Astrocyte (in vitro differentiated cells and primary cell): ENCODE measurements around the gene TET2. TPM values are rescaled to one million over a fixed set of nuclear protein-coding genes. Genes with fewer than 3 reads are reported as not detected.
A peak's percentile ranks its signal among the peaks of the same experiment; 100 is the strongest.

Source experiments
- DNase-seq: peaks from one replicate; pipeline ENCODE4 v3.0.0-alpha.2; 2010; ENCODE audit warnings: low read depth
- FAIRE-seq: peaks from 2 replicates; lab custom pipeline; 2011; peaks lifted over from hg19 to GRCh38; lab: Jason Lieb, UNC
- H2AFZ ChIP-seq: 2 replicates; pipeline ENCODE4 v1.6.0; 2012; ENCODE audit warnings: low read depth, low read length, inconsistent platforms
- H3K27ac ChIP-seq: 2 replicates; pipeline ENCODE4 v1.5.1; 2011; ENCODE audit warnings: low read depth, low read length, inconsistent platforms
- H3K27me3 ChIP-seq: 2 replicates; pipeline ENCODE4 v1.6.0; 2011; ENCODE audit warnings: low read length, inconsistent platforms; ENCODE audit not compliant: insufficient read depth
- H3K36me3 ChIP-seq: 2 replicates; pipeline ENCODE4 v1.5.1; 2011; ENCODE audit warnings: low read length, inconsistent platforms; ENCODE audit not compliant: insufficient read depth
- H3K4me1 ChIP-seq: 2 replicates; pipeline ENCODE4 v1.5.1; 2011; ENCODE audit warnings: low read length, inconsistent platforms; ENCODE audit not compliant: insufficient read depth
- H3K4me2 ChIP-seq: 2 replicates; pipeline ENCODE4 v1.6.0; 2012; ENCODE audit warnings: low read length, inconsistent platforms
- H3K4me3 ChIP-seq: 2 replicates; pipeline ENCODE4 v1.5.1; 2011; ENCODE audit warnings: low read depth, mild to moderate bottlenecking, low read length, inconsistent platforms; ENCODE audit not compliant: insufficient read depth
- H3K79me2 ChIP-seq: 2 replicates; pipeline ENCODE4 v1.6.0; 2012; ENCODE audit warnings: mild to moderate bottlenecking, low read length, inconsistent platforms; ENCODE audit not compliant: insufficient read depth
- H3K9ac ChIP-seq: 2 replicates; pipeline ENCODE4 v1.6.0; 2012; ENCODE audit warnings: mild to moderate bottlenecking, low read length, inconsistent platforms
- H3K9me3 ChIP-seq: 2 replicates; pipeline ENCODE4 v1.5.1; 2012; ENCODE audit warnings: low read depth, mild to moderate bottlenecking, low read length, inconsistent platforms; ENCODE audit not compliant: insufficient read depth
- H4K20me1 ChIP-seq: 2 replicates; pipeline ENCODE4 v1.6.0; 2012; ENCODE audit warnings: low read length, inconsistent platforms; ENCODE audit not compliant: insufficient read depth
- H3K27ac Mint-ChIP-seq: one replicate; pipeline ENCODE4 v1.8.0; 2021; ENCODE audit warnings: mild to moderate bottlenecking, mixed read lengths; ENCODE audit not compliant: unreplicated experiment
- H3K27me3 Mint-ChIP-seq: one replicate; pipeline ENCODE4 v1.8.0; 2021; ENCODE audit warnings: low read depth, mixed read lengths; ENCODE audit not compliant: unreplicated experiment
- H3K36me3 Mint-ChIP-seq: one replicate; pipeline ENCODE4 v1.8.0; 2021; ENCODE audit warnings: low read depth, mixed read lengths; ENCODE audit not compliant: unreplicated experiment
- H3K4me1 Mint-ChIP-seq: one replicate; pipeline ENCODE4 v1.8.0; 2021; ENCODE audit warnings: low read depth, mixed read lengths; ENCODE audit not compliant: unreplicated experiment
- H3K4me3 Mint-ChIP-seq: one replicate; pipeline ENCODE4 v1.8.0; 2021; ENCODE audit warnings: mild to moderate bottlenecking, moderate library complexity, mixed read lengths; ENCODE audit not compliant: unreplicated experiment
- H3K9me3 Mint-ChIP-seq: one replicate; pipeline ENCODE4 v1.8.0; 2021; ENCODE audit warnings: mild to moderate bottlenecking, mixed read lengths; ENCODE audit not compliant: unreplicated experiment
- EZH2 ChIP-seq: IDR thresholded peaks from 2 replicates; pipeline ENCODE4 v1.6.1; 2012; ENCODE audit warnings: mild to moderate bottlenecking, low read length, inconsistent platforms; ENCODE audit not compliant: insufficient read depth
- total RNA-seq: library from RNA; stranded (reverse); gene quantifications from 2 replicates; pipeline ENCODE4 v1.2.1, GENCODE V29; 2021
- TF ChIP-seq, protein P1 (sequence below): IDR thresholded peaks from 2 replicates; pipeline ENCODE4 v1.5.1; 2011; ENCODE audit warnings: low read depth, mild to moderate bottlenecking, inconsistent platforms, low read length, moderate library complexity; ENCODE audit not compliant: insufficient read depth

TET2 gene
- total RNA-seq, 1 donor from 2014 or later: 15.7 TPM

DNA sequence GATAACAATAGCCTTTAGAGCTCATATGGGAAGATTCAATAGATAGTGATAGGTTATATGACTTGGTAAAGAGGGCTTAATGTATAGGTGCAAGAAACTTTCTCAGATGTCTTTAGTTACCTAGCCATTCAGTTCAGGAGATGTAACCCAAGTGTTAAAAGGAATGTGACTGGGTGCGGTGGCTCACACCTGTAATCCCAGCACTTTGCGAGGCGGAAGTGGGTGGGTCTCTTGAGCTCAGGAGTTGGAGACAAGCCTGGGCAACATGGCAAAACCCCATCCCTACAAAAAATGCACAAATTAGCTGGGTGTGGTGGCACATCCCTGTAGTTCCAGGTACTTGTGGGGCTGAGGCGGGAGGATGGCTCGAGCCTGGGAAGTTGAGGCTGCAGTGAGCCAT lies 7.9 kb downstream of the TET2 start:
- FAIRE-seq (no peak), DNase-seq (no peak)
- H3K27ac Mint-ChIP-seq: no peak overlapping the region
- Histone ChIP-seq H3K9me3 (no peaks in the 10 kb centered on the region), H3K79me2 (peaks cover 96% of the 10 kb centered on the region), H3K9ac (no peak overlapping the region), H3K4me3 (no peak overlapping the region), H3K36me3 (no peaks in the 10 kb centered on the region), H2AFZ (no peak overlapping the region), H3K27ac (no peak overlapping the region), H3K4me1 (no peaks in the 10 kb centered on the region), H4K20me1 (peaks cover 65% of the 10 kb centered on the region), H3K27me3 (no peaks in the 10 kb centered on the region), H3K4me2 (no peak overlapping the region)
- no peak overlapping the region for H3K4me3 Mint-ChIP-seq
- H3K36me3 Mint-ChIP-seq: no peaks in the 10 kb centered on the region
- no peaks in the 10 kb centered on the region for H3K27me3 Mint-ChIP-seq
- no peaks in the 10 kb centered on the region for H3K9me3 Mint-ChIP-seq
- no peak for TF ChIP-seq EZH2
- TF ChIP-seq, protein P1, sequence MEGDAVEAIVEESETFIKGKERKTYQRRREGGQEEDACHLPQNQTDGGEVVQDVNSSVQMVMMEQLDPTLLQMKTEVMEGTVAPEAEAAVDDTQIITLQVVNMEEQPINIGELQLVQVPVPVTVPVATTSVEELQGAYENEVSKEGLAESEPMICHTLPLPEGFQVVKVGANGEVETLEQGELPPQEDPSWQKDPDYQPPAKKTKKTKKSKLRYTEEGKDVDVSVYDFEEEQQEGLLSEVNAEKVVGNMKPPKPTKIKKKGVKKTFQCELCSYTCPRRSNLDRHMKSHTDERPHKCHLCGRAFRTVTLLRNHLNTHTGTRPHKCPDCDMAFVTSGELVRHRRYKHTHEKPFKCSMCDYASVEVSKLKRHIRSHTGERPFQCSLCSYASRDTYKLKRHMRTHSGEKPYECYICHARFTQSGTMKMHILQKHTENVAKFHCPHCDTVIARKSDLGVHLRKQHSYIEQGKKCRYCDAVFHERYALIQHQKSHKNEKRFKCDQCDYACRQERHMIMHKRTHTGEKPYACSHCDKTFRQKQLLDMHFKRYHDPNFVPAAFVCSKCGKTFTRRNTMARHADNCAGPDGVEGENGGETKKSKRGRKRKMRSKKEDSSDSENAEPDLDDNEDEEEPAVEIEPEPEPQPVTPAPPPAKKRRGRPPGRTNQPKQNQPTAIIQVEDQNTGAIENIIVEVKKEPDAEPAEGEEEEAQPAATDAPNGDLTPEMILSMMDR: no peak
- H3K4me1 Mint-ChIP-seq: peaks cover 6% of the 10 kb centered on the region

DNA sequence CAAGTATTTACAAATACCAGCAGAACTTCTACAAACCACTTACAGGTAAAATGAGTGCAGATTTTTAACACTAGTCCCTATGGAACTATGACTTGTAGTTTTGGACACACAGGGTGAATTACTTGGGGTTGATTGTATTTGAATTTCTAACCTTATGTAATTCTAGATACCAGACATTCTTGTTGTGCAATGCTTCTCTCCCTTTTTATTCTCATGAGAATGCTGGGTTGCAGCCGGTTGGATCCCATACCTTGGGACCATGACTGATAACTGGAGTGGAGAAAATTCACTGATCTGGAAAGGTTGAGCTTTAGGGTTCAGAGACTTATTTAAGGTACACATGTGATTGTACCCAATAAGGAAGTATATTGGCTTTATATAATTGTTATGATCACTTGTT lies 8.8 kb downstream of the TET2 start:
- no peak overlapping the region for H3K4me2 ChIP-seq
- no peaks in the 10 kb centered on the region for H3K27me3 ChIP-seq
- H3K36me3 ChIP-seq: no peaks in the 10 kb centered on the region
- Mint-ChIP-seq H3K9me3 (no peaks in the 10 kb centered on the region), H3K36me3 (no peaks in the 10 kb centered on the region), H3K27ac (no peak overlapping the region), H3K4me3 (no peak overlapping the region), H3K27me3 (peaks cover 3% of the 10 kb centered on the region), H3K4me1 (peaks cover 5% of the 10 kb centered on the region)
- FAIRE-seq (no peak), DNase-seq (no peak)
- H3K4me3 ChIP-seq: no peak overlapping the region
- H3K27ac ChIP-seq: no peak overlapping the region
- peaks cover 63% of the 10 kb centered on the region for H4K20me1 ChIP-seq
- no peak for TF ChIP-seq EZH2
- TF ChIP-seq, protein P1: no peak
- no peak overlapping the region for H3K9ac ChIP-seq
- no peaks in the 10 kb centered on the region for H3K9me3 ChIP-seq
- H3K4me1 ChIP-seq: no peaks in the 10 kb centered on the region
- peaks cover 94% of the 10 kb centered on the region for H3K79me2 ChIP-seq
- H2AFZ ChIP-seq: no peak overlapping the region

DNA sequence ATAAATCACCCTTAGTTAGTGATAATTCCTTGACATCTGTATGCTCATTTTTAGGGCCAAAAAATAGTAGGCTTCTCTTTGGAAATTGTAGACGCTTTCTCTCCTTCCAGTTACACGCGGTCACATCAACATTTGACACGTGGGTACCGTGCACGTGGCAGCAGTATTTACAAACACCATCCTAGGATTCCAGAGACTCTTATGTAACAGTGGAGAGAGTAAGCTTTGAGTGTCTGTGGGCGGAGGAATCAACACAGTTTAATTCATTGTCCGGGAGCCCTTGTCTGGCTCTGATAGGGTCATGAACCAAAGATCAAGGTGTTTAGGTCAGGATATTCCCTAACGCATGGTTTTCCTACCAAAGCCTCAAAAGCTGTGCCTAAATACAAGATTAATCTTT lies 12.2 kb downstream of the TET2 start:
- H3K4me1 ChIP-seq: no peaks in the 10 kb centered on the region
- FAIRE-seq: peak; percentile 47
- DNase-seq: peak; percentile 33
- Mint-ChIP-seq H3K36me3 (no peaks in the 10 kb centered on the region), H3K4me1 (peaks cover 5% of the 10 kb centered on the region), H3K27me3 (peaks cover 3% of the 10 kb centered on the region), H3K27ac (no peak overlapping the region), H3K4me3 (no peak overlapping the region), H3K9me3 (no peaks in the 10 kb centered on the region)
- no peak overlapping the region for H3K9ac ChIP-seq
- H3K36me3 ChIP-seq: no peaks in the 10 kb centered on the region
- H3K27me3 ChIP-seq: no peaks in the 10 kb centered on the region
- H3K4me2 ChIP-seq: no peak overlapping the region
- no peak for TF ChIP-seq EZH2
- TF ChIP-seq, protein P1: no peak
- no peaks in the 10 kb centered on the region for H3K9me3 ChIP-seq
- H3K27ac ChIP-seq: no peak overlapping the region
- H4K20me1 ChIP-seq: peaks cover 66% of the 10 kb centered on the region
- H2AFZ ChIP-seq: no peak overlapping the region
- peaks cover 90% of the 10 kb centered on the region for H3K79me2 ChIP-seq
- H3K4me3 ChIP-seq: no peak overlapping the region
